ENCODE results near the gene TRIP4. TPM values are rescaled to one million over a fixed set of nuclear protein-coding genes. Genes with fewer than 3 reads are reported as not detected.
"Not testable (repeated sequence)": the region's sequence is repeated elsewhere in the genome, so short reads cannot be mapped to it uniquely, and the experiment has no call there.

The TRIP4 gene
- 10 to 100 TPM in 6 of 8 experiments, 1 to 10 TPM in 2; 9.6 to 21.9 (median 13.4) TPM for total RNA-seq

DNA sequence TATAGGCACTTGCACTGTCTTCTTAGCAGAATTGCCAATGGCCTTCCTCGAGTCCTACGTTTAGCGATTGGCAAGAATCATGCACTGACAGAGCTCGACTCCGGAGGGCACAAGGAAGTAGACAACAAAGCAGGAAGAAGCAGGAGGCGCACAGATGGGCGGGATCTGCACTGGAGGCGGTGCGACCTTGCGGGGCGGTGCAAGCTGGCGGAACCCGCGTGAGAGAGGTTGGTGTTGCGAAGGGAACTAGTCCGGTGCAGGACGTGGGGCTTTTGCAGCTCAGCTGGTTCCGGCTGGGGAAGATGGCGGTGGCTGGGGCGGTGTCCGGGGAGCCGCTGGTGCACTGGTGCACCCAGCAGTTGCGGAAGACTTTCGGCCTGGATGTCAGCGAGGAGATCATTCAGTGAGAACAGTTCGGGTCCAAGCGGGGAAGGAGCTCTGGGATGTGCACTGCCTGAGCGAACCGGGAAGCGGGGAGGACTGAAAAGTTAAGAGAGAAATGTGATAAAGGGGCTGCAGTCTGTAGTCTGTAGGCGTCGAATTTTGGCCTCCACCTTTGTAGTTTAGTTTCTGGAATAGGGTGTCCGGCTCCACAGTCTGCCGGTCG lies at the start of gene TRIP4:
Gene TRIP4 (plus strand): TSS at position 275 of the 607 bp plus-strand sequence. CDS start 28 bp downstream, at position 303.
- in situ Hi-C loops (cut with MboI; ENCODE audit: low pct_unique_long_range_greater_than_20kb in 2 of 9, low sequenced_read_pairs in 9 of 9, unreplicated experiment in 9 of 9): no loop called here
- 0 to 16% (median 0%) methylated on average over 1 to 18 of the region's 35 CpGs for WGBS, 10 experiments
- H3K27ac ChIP-seq: peak within 1 kb of the TSS; percentile 65 to 71
- ATAC-seq (replicated peaks in 6 of 8): peak; percentile 100
- peaks cover 0 to 9% of the 10 kb centered on the region in 2 donors for H3K4me1 ChIP-seq (replicated peaks in 1 of 2)
- H3K4me3 ChIP-seq: peak within 1 kb of the TSS; percentile 46 to 74 (median 58)

DNA sequence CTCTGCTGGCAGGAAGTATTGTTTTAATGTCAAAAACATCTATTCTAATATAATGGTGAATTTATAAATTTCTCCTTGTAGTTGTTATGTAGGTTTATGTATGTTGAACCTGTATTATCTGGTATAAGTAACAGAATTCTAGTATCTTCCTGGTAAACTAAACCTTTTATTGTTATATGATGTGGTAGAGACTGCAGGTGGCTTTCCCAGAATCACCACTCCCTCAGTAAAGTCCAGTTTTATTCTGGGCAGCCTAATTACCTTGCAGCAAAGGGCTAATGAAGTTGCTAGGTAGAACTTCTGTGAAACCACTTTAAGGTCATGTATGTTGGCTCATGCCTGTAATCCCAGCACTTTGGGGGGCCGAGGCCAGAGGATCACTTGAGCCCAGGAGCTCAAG lies 47.3 kb upstream of the TRIP4 start:
- H3K4me1 ChIP-seq (replicated peaks in 1 of 2): peaks cover 5 to 17% of the 10 kb centered on the region in 2 donors
- WGBS, 10 experiments: 100% methylated on average over 1 of the region's 1 CpG; no CpG with 5 or more reads in 9 of the 10 experiments
- no peak overlapping the region for H3K27ac ChIP-seq
- in situ Hi-C loops (cut with MboI; ENCODE audit: low pct_unique_long_range_greater_than_20kb in 2 of 9, low sequenced_read_pairs in 9 of 9, unreplicated experiment in 9 of 9): no loop called here
- ATAC-seq (replicated peaks in 6 of 8): no peak
- no peak overlapping the region for H3K4me3 ChIP-seq

DNA sequence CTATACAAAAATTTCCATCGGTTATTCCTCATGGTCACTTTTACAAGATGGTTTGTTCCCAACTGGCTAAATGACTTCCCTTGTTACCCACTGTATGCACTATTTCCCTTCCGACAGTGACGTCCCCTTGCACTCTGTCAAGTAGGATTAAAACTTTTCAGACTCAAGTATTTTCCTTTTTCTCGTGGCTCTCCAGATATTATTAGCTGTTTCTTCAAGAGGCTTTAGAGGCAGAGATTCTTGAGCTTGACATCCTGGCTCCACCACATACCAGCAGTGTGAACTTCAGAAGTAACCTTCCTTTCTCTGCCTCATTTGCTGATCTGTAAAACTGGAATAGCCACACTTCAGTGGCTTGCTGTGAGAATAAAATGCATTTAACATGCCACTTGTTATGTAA lies 45.7 kb upstream of the TRIP4 start:
- H3K27ac ChIP-seq: no peak overlapping the region
- 75 to 100% (median 99%) methylated on average over 1 to 4 of the region's 4 CpGs for WGBS, 10 experiments

DNA sequence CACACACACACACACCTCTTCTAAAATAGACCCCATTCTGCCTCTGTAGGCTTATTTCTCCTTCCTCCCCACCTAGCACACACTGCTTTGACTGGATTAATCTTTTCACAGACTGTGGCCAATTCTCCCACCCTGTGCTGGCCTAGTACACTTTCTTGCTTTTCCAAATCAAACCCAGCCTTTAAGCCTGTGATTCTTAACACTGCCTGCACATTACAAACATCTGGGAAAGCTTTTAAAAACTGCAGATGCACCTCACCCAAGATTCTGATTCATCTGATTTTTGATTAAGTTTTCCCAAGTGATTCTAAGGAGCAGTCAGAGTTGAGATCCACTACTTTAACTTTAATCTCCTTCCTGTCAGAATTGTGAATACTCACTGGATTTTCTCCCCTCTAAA lies 44.4 kb upstream of the TRIP4 start:
- peaks cover 6 to 17% of the 10 kb centered on the region in 2 donors for H3K4me1 ChIP-seq (replicated peaks in 1 of 2)
- in situ Hi-C loops (cut with MboI; ENCODE audit: low pct_unique_long_range_greater_than_20kb in 2 of 9, low sequenced_read_pairs in 9 of 9, unreplicated experiment in 9 of 9): no loop called here

More for the DNA sequence above, 45.7 kb upstream of the TRIP4 start:
- no peak overlapping the region for H3K4me3 ChIP-seq
- H3K4me1 ChIP-seq (replicated peaks in 1 of 2): peaks cover 6 to 17% of the 10 kb centered on the region in 2 donors
- ATAC-seq (replicated peaks in 6 of 8): no peak
- in situ Hi-C loops (cut with MboI; ENCODE audit: low pct_unique_long_range_greater_than_20kb in 2 of 9, low sequenced_read_pairs in 9 of 9, unreplicated experiment in 9 of 9): no loop called here

GRCh38 chr15:64343841-64344240 lies 43.8 kb upstream of the TRIP4 start:
- in situ Hi-C loops (cut with MboI; ENCODE audit: low pct_unique_long_range_greater_than_20kb in 2 of 9, low sequenced_read_pairs in 9 of 9, unreplicated experiment in 9 of 9): no loop called here
- WGBS, 10 experiments: 0 to 100% (median 95%) methylated on average over 1 to 2 of the region's 2 CpGs
- no peak for ATAC-seq (replicated peaks in 6 of 8)
- Histone ChIP-seq H3K4me1 (replicated peaks in 1 of 2) (peaks cover 6 to 17% of the 10 kb centered on the region in 2 donors), H3K4me3 (no peak overlapping the region), H3K27ac (no peak overlapping the region)

More for the DNA sequence above, 44.4 kb upstream of the TRIP4 start:
- Histone ChIP-seq H3K27ac (no peak overlapping the region), H3K4me3 (no peak overlapping the region)
- ATAC-seq (replicated peaks in 6 of 8): peak in 3 of 8 experiments; percentile 35 to 87 (median 42)

- peaks cover 6 to 17% of the 10 kb centered on the region in 2 donors for H3K4me1 ChIP-seq (replicated peaks in 1 of 2)
- no peak overlapping the region for H3K4me3 ChIP-seq
- H3K27ac ChIP-seq: no peak overlapping the region
- in situ Hi-C loops (cut with MboI; ENCODE audit: low pct_unique_long_range_greater_than_20kb in 2 of 9, low sequenced_read_pairs in 9 of 9, unreplicated experiment in 9 of 9): no loop called here
- peak in 6 of 8 experiments; percentile 25 to 84 (median 48) for ATAC-seq (replicated peaks in 6 of 8)
These were observed 42.9 kb upstream of the TRIP4 start for GRCh38 chr15:64344651-64345294.

DNA sequence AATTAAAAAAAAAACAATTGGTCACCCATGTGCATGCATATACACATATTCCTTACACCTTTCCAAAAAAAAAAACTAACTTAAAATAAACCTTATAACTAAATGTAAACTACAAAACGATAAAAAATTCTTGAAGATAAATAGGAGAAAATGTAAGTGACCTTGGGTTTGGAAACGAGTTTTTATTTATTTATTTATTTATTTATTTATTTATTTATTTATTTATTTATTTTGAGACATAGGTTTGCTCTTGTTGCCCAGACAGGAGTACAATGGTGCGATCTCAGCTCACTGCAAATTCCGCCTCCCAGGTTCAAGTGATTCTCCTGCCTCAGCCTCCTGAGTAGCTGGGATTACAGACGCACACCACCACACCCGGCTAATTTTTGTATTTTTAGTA lies 41.4 kb upstream of the TRIP4 start:
- WGBS, 10 experiments: 68 to 100% (median 93%) methylated on average over 1 to 6 of the region's 6 CpGs; no CpG with 5 or more reads in 1 of the 10 experiments

GRCh38 chr15:64348455-64348854 lies 39.2 kb upstream of the TRIP4 start:
- H3K4me1 ChIP-seq (replicated peaks in 1 of 2): peaks cover 6 to 17% of the 10 kb centered on the region in 2 donors
- no peak overlapping the region for H3K27ac ChIP-seq
- peak in 1 of 8 experiments; percentile 39 for ATAC-seq (replicated peaks in 6 of 8)
- 20 to 100% (median 94%) methylated on average over 1 of the region's 1 CpG; no CpG with 5 or more reads in 2 of the 10 experiments for WGBS, 10 experiments
- no peak overlapping the region for H3K4me3 ChIP-seq
- in situ Hi-C loops (cut with MboI; ENCODE audit: low pct_unique_long_range_greater_than_20kb in 2 of 9, low sequenced_read_pairs in 9 of 9, unreplicated experiment in 9 of 9): no loop called here

More for the DNA sequence above, 41.4 kb upstream of the TRIP4 start:
- H3K4me3 ChIP-seq; H3K27ac ChIP-seq; in situ Hi-C loops (cut with MboI; ENCODE audit: low pct_unique_long_range_greater_than_20kb in 2 of 9, low sequenced_read_pairs in 9 of 9, unreplicated experiment in 9 of 9); ATAC-seq (replicated peaks in 6 of 8): not testable (repeated sequence)
- H3K4me1 ChIP-seq (replicated peaks in 1 of 2): peaks cover 6 to 17% of the 10 kb centered on the region in 2 donors

GRCh38 chr15:64349375-64349774 lies 38.3 kb upstream of the TRIP4 start:
- no peak for ATAC-seq (replicated peaks in 6 of 8)
- WGBS, 10 experiments: 83 to 100% (median 100%) methylated on average over 1 to 2 of the region's 2 CpGs; no CpG with 5 or more reads in 3 of the 10 experiments

DNA sequence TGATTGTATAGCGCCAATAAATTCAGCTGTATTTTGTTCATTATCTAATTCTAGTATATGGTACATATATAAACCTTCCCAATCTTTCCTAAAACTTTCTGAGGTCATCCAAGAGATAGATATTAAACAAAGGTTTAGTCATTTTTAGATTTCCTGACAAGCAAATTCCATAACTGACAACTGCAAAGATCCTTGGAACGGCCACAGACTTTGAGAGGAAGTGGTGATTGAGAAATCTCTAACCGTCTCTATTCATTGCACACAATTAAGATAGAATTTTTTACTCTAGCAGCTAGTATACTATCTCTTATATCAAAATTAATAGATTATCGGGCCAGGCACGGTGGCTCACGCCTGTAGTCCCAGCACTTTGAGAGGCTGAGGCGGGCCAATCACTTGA lies 36.4 kb upstream of the TRIP4 start:
- in situ Hi-C loops (cut with MboI; ENCODE audit: low pct_unique_long_range_greater_than_20kb in 2 of 9, low sequenced_read_pairs in 9 of 9, unreplicated experiment in 9 of 9): loop anchor here in 3 of 9 experiments (10.0 to 25.0 kb wide), 2 partner anchors 136 to 139 kb away; no protein-coding TSS in a partner anchor

More at GRCh38 chr15:64349375-64349774, 38.3 kb upstream of the TRIP4 start:
- H3K27ac ChIP-seq: no peak overlapping the region
- in situ Hi-C loops (cut with MboI; ENCODE audit: low pct_unique_long_range_greater_than_20kb in 2 of 9, low sequenced_read_pairs in 9 of 9, unreplicated experiment in 9 of 9): no loop called here
- H3K4me1 ChIP-seq (replicated peaks in 1 of 2): peaks cover 6 to 12% of the 10 kb centered on the region in 2 donors
- H3K4me3 ChIP-seq: no peak overlapping the region

GRCh38 chr15:64354688-64355344 lies 32.8 kb upstream of the TRIP4 start:
- no peak for ATAC-seq (replicated peaks in 6 of 8)
- WGBS, 10 experiments: 25 to 65% (median 33%) methylated on average over 2 to 5 of the region's 5 CpGs; no CpG with 5 or more reads in 1 of the 10 experiments
- Histone ChIP-seq H3K4me1 (replicated peaks in 1 of 2) (peaks cover 0 to 7% of the 10 kb centered on the region in 2 donors), H3K4me3 (peak overlapping the region; percentile 45 to 92 (median 64)), H3K27ac (peak overlapping the region in 1 of 2 donors; percentile 79)
- in situ Hi-C loops (cut with MboI; ENCODE audit: low pct_unique_long_range_greater_than_20kb in 2 of 9, low sequenced_read_pairs in 9 of 9, unreplicated experiment in 9 of 9): loop anchor here in 3 of 9 experiments (10.0 to 25.0 kb wide), 2 partner anchors 140 to 143 kb away; no protein-coding TSS in a partner anchor

More for the DNA sequence above, 36.4 kb upstream of the TRIP4 start:
- Histone ChIP-seq H3K27ac (no peak overlapping the region), H3K4me1 (replicated peaks in 1 of 2) (peaks cover 0 to 7% of the 10 kb centered on the region in 2 donors), H3K4me3 (no peak overlapping the region)
- WGBS, 10 experiments: 42 to 100% (median 92%) methylated on average over 1 to 7 of the region's 7 CpGs
- ATAC-seq (replicated peaks in 6 of 8): no peak

DNA sequence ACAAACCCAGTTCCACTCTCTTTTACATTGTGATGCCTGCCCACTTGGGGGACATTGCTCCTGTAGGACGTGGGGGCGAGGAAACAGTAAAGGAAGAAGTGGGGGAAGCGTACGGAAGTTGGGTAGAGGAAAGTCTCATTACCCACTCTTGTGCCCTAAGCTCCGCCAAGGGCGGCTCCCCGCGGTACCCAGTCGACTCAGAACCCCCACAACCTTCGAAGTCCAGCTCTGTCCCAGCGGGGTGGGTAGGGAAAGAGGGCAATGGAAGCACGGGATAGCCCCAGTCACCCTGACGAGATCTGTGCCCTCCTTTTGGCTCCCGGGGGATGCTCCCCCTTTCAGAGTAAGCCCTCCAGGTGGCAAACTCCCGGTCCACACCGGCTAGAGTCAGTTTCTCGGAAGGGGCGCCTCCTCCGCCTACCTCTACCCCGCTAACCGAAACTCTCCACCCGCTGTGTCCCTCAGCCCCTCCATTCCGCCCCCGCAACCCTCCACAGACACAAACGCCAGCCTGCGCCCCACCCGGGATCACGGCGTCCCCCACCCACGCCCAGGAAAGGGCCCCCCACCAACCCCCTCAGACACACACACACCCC lies 32.2 kb upstream of the TRIP4 start:
- WGBS, 10 experiments: 0 to 3% (median 0%) methylated on average over 1 to 9 of the region's 30 CpGs; no CpG with 5 or more reads in 4 of the 10 experiments
- ATAC-seq (replicated peaks in 6 of 8): peak in 7 of 8 experiments; percentile 8 to 40 (median 30)
- Histone ChIP-seq H3K4me1 (replicated peaks in 1 of 2) (peaks cover 0 to 7% of the 10 kb centered on the region in 2 donors), H3K4me3 (peak overlapping the region; percentile 45 to 92 (median 64)), H3K27ac (peak overlapping the region; percentile 42 to 79)
- in situ Hi-C loops (cut with MboI; ENCODE audit: low pct_unique_long_range_greater_than_20kb in 2 of 9, low sequenced_read_pairs in 9 of 9, unreplicated experiment in 9 of 9): loop anchor here in 3 of 9 experiments (10.0 to 25.0 kb wide), 2 partner anchors 141 to 143 kb away; no protein-coding TSS in a partner anchor

All from motor neuron (in vitro differentiated cells).